Large intestine (tissue), 3 donors: ENCODE results near the gene PHACTR1. TPM values are rescaled to one million over a fixed set of nuclear protein-coding genes. Genes with fewer than 3 reads are reported as not detected.

Source experiments
- DNase-seq, 2 donors: peaks; one replicate each; pipeline versions ENCODE4 v3.0.0 to v3.0.0-alpha.2; 2013
- H3K27ac ChIP-seq: one replicate; pipeline ENCODE4 v1.5.1; 2013; ENCODE audit warnings: low read length
- H3K27me3 ChIP-seq: 2 replicates; pipeline ENCODE4 v1.6.1; 2013; ENCODE audit warnings: low read length; ENCODE audit not compliant: control insufficient read depth, insufficient read depth
- H3K36me3 ChIP-seq: 2 replicates; pipeline ENCODE4 v1.6.1; 2013; ENCODE audit warnings: low read length; ENCODE audit not compliant: control insufficient read depth, insufficient read depth
- H3K4me1 ChIP-seq: one replicate; pipeline ENCODE4 v1.6.1; 2013; ENCODE audit warnings: low read length; ENCODE audit not compliant: control insufficient read depth, insufficient read depth
- H3K4me3 ChIP-seq: one replicate; pipeline ENCODE4 v1.5.1; 2013; ENCODE audit warnings: low read length
- H3K9me3 ChIP-seq: one replicate; pipeline ENCODE4 v1.6.1; 2013; ENCODE audit warnings: mild to moderate bottlenecking, low read depth, low read length, moderate library complexity; ENCODE audit not compliant: control insufficient read depth
- WGBS: methylation state at CpG from one replicate; pipeline ENCODE4 v1.1.5; 2013; ENCODE audit warnings: low lambda C conversion rate; ENCODE audit not compliant: insufficient coverage; 5-methylcytosine and 5-hydroxymethylcytosine counted together
- polyA plus RNA-seq: library from polyadenylated mRNA; unstranded; fragments of 120-200 nt; gene quantifications from one replicate; pipeline ENCODE4 v1.2.1, GENCODE V29; 2013

The PHACTR1 gene
- polyA plus RNA-seq, 1 donor, result 5.5 TPM

DNA sequence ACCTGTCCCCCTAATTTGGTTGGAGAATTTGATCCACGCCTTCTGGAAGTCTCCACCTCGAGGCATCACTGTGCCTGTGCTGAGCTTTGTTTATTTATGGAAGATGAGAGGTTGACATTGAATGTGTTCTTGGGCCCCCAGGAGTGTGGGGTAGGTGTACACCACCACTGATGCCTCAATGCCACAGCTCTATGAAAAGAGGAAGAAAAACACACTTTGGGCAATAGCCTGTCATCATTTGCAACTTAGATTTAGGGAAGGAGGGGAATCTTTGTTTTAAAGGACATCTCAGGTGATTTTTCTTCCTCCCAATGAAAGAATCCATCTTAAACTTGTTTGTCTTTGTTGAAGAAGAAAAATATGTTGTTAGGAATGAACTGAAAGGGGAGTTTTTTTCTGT is 569.1 kb downstream of the PHACTR1 start:
- peaks cover 8% of the 10 kb centered on the region for H3K36me3 ChIP-seq
- no peak overlapping the region for H3K4me3 ChIP-seq
- DNase-seq, result no peak
- peaks cover 12% of the 10 kb centered on the region for H3K4me1 ChIP-seq
- no peaks in the 10 kb centered on the region for H3K27me3 ChIP-seq
- H3K27ac ChIP-seq, result no peak overlapping the region
- WGBS, result no CpG with 5 or more reads among the region's 2 CpGs
- peaks cover 25% of the 10 kb centered on the region for H3K9me3 ChIP-seq

DNA sequence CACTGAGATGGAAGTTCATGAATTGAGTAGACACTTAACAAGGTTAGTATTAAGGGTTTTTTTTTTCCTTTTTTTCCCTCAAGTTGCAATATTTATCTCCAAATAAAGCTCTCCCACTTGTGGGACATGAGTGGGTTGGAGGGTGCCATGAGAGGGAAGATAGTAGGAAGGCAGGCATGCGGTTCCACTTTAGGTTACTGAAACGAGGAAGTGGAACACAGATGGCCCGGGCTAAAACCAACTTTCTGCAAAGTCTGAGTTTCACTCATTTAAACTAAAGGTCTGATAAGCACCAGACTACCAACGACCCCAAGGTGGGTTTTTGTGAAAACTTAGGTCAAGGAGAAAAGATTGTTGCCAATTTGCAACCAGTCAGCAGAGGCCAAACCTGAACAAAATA is 569.6 kb downstream of the PHACTR1 start:
- Histone ChIP-seq H3K27ac (no peak overlapping the region), H3K36me3 (peaks cover 8% of the 10 kb centered on the region), H3K27me3 (no peaks in the 10 kb centered on the region), H3K4me1 (peaks cover 15% of the 10 kb centered on the region), H3K4me3 (no peak overlapping the region), H3K9me3 (peaks cover 25% of the 10 kb centered on the region)
- 80% methylated on average over 2 of the region's 4 CpGs for WGBS
- DNase-seq, result no peak

DNA sequence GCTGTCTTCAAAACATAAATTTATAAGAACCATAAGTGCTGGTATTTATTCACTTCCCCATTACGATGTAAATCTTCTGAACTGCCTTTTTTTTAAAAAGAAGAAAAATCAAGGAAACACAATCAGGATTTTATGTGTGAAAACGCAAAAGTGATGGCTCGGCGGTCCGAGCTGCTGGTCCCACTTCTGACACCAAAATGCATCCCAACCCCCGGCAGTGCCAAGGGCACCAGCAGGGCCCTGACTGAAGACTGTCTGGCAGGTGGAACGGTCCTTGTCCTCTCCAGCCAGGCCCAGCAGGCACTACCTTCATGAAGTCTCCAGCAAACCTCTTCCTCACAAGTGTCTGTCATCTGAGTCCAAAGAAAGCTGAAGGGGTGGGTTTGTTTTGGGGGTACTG is 570.5 kb downstream of the PHACTR1 start:
- Histone ChIP-seq H3K27me3 (no peaks in the 10 kb centered on the region), H3K9me3 (peaks cover 25% of the 10 kb centered on the region), H3K27ac (no peak overlapping the region), H3K36me3 (peaks cover 8% of the 10 kb centered on the region), H3K4me3 (no peak overlapping the region), H3K4me1 (peaks cover 15% of the 10 kb centered on the region)
- no peak for DNase-seq
- no CpG with 5 or more reads among the region's 7 CpGs for WGBS

DNA sequence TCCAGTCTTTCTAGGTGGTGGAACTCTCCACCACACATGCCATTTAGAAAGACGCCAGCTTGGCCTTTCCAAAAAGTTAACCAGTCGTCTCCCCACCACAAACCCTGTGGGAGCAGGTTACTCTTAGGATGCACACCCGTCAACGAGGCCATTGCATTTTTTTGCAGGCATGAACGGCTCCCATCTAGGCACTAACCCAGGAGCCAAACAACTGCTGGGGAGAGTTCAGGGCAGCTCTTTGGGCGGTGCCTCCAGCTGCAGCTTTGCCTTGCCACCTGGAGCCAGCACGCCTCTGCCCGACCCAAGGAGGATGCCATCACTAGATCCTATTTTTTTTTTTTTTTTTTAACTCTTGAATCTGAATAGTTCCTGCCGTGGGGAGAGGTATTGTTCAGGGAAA is 571.9 kb downstream of the PHACTR1 start:
- Histone ChIP-seq H3K4me3 (no peak overlapping the region), H3K27ac (no peak overlapping the region), H3K9me3 (peaks cover 25% of the 10 kb centered on the region), H3K36me3 (peaks cover 19% of the 10 kb centered on the region), H3K4me1 (peaks cover 15% of the 10 kb centered on the region), H3K27me3 (no peaks in the 10 kb centered on the region)
- WGBS, result no CpG with 5 or more reads among the region's 9 CpGs
- no peak for DNase-seq

DNA sequence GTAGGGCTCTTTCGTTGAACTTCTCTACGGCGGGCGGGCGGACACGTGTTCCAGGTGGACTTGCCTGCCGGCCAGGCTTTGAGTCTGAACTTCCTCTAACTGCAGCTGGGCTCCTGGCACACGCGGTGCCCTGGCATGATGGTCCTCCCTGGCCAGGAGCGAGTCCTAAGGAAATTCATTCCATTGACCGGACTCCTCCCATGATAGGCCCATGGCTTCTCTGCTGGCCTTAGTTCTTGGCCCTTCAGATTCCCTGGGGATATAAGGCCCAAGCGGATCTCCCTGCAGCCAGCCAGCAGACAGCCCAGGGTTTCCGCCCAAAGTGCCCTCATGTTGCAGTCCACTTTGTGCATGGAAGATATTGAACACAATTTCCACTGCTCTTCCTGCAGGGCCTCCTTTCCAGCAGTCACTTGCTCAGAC is 572.4 kb downstream of the PHACTR1 start:
- Histone ChIP-seq H3K27me3 (no peaks in the 10 kb centered on the region), H3K9me3 (peaks cover 25% of the 10 kb centered on the region), H3K4me3 (no peak overlapping the region), H3K4me1 (peaks cover 15% of the 10 kb centered on the region), H3K27ac (peak overlapping the region; percentile 19), H3K36me3 (peaks cover 23% of the 10 kb centered on the region)
- WGBS, result no CpG with 5 or more reads among the region's 13 CpGs
- DNase-seq, result no peak

DNA sequence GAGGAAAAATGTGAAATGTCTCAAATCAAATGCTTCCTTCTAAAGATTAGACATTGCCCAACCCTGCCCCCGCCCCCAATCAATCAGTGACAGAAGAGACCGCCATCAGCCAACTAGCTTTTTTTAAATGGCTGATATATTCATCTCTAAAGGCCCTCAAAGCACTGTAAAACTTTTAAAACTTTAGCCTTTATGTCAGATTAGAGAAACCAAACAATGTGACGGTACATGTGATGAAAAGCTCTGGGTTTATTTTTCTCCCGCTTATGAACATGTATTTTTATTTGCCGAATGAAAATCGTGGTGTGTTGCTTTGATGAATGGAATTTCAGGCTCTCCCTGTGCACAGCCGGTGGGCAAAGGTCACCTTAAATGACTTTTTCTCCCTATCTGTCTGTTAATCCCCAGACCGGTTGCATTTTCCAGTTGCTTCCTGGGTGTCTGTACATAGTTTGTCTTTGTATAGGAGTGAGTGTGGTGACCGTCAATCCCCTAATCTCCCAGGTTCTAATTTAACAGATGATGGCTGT is 573.3 kb downstream of the PHACTR1 start:
- Histone ChIP-seq H3K9me3 (peaks cover 25% of the 10 kb centered on the region), H3K4me3 (no peak overlapping the region), H3K27me3 (no peaks in the 10 kb centered on the region), H3K27ac (peak overlapping the region; percentile 19), H3K4me1 (peaks cover 15% of the 10 kb centered on the region), H3K36me3 (peaks cover 32% of the 10 kb centered on the region)
- WGBS, result 13% methylated on average over 3 of the region's 9 CpGs
- peak; percentile 75 to 92 for DNase-seq

DNA sequence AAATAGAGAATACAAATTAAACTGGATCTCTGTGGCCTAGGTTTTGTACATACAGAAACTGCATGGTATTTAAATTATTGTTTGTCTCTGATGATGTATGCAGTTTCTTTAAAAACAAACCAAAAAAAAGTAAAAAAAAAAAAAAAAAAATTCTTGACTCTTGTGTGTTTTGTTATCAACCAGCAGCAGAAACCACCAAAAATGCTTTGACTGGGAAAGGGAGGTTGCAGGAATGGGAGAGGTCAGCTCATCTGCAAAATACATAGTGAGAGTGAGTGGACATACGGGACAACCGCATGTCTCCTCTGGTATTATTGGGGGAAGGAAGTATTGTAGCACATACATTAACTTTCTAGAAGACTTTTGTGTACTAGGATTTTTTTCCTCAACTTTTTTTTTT is 573.8 kb downstream of the PHACTR1 start:
- Histone ChIP-seq H3K27ac (peak overlapping the region; percentile 19), H3K4me3 (no peak overlapping the region), H3K36me3 (peaks cover 36% of the 10 kb centered on the region), H3K9me3 (peaks cover 25% of the 10 kb centered on the region), H3K27me3 (no peaks in the 10 kb centered on the region), H3K4me1 (peaks cover 15% of the 10 kb centered on the region)
- no CpG with 5 or more reads among the region's 2 CpGs for WGBS
- DNase-seq, result no peak

DNA sequence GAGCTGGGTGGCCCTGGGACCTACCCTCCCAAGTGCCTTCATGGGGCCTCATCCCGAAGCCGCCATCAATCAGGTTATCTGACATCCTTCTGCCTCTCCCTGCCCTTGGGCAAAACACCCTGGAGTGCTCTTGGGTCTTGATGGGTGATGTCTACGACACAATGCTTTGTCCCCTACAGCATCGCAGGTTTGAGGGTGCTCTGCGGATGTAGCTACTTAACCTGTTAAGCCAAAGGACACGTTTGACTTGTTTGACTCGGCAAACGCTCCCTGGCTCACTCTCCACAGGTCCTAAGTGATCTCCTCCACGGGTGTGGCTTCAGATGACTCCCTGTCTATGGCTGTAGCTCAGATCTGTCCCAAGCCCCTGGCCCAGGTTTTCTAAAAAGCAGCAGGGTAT is 576.2 kb downstream of the PHACTR1 start:
- peaks cover 15% of the 10 kb centered on the region for H3K4me1 ChIP-seq
- H3K4me3 ChIP-seq, result no peak overlapping the region
- no CpG with 5 or more reads among the region's 9 CpGs for WGBS
- peaks cover 12% of the 10 kb centered on the region for H3K9me3 ChIP-seq
- peaks cover 50% of the 10 kb centered on the region for H3K36me3 ChIP-seq
- DNase-seq, result no peak
- H3K27me3 ChIP-seq, result no peaks in the 10 kb centered on the region
- no peak overlapping the region for H3K27ac ChIP-seq

DNA sequence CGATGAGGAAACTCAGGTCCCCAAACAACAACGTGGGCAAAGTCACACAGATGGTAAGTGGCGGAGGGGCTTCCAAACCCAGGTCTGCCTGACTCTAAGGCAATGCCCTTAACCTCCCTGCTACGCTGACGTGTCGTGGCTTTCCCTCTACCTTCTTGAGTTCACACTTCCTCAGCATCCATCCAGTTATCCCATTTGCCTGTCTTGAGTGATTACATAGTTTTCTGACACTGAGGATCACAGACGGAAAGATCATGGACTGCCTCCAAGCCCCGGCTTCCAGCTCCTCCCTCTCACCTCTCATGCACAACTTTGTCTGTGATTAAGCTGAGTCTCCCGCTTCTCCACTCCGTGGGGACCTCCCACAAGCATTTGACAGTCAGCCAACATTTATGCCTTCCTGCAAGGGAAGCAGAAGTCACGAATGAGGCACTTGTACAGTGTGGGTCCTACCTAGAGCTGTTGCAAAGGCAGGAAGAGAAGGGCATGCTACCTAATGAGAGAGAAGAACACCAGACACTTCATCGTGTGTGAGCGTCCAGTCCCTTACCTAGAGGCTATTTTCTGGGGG is 578.0 kb downstream of the PHACTR1 start:
- no peaks in the 10 kb centered on the region for H3K27me3 ChIP-seq
- H3K27ac ChIP-seq, result no peak overlapping the region
- no peaks in the 10 kb centered on the region for H3K9me3 ChIP-seq
- peaks cover 54% of the 10 kb centered on the region for H3K36me3 ChIP-seq
- DNase-seq, result no peak
- no peak overlapping the region for H3K4me3 ChIP-seq
- 60% methylated on average over 1 of the region's 13 CpGs for WGBS
- H3K4me1 ChIP-seq, result peaks cover 9% of the 10 kb centered on the region

DNA sequence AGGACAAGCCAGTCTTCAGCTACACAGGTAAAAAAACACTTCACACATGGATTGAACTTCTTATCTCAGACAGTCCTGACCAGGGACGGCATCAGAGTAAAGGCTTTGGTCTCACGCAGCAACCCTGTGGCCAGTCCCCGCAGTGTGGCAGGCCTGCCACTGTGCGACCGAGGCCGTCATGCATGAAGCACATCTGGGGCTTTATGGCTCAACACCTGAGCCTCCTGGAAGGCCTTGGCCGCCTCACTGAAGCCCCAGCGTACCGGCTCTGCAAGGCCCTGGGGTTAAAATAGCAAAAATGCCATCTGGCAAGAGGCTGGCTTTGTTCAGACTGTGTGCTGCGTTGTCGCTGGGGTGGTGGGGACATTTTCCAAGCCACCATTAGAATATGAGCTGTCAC is 579.0 kb downstream of the PHACTR1 start:
- WGBS, result no CpG with 5 or more reads among the region's 11 CpGs
- Histone ChIP-seq H3K27ac (no peak overlapping the region), H3K27me3 (no peaks in the 10 kb centered on the region), H3K36me3 (peaks cover 63% of the 10 kb centered on the region), H3K9me3 (no peaks in the 10 kb centered on the region), H3K4me3 (no peak overlapping the region), H3K4me1 (peaks cover 4% of the 10 kb centered on the region)
- DNase-seq, result no peak

DNA sequence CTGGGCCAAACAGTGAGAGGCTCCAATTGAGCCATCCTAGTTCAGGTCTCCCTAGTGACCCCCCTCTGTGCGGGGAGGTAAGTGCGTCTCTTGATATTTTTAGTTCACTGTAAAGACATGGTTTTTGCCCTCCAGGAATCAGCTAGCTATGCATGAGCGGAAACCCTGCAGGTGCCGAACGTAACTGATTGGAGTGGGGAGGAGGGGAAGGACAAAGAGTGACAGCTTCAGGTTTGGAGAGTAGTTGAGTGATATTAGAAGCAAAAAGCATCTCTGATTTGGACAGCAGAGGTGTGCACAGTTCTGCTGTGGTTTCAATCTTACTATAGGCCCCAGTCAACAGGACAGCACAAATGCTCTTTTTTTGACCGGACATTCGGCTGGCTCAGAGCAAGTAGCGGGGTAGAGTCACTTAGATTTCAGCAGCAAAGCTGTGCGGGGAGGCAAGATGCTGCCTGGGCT is 580.0 kb downstream of the PHACTR1 start:
- WGBS, result no CpG with 5 or more reads among the region's 9 CpGs
- Histone ChIP-seq H3K9me3 (no peaks in the 10 kb centered on the region), H3K4me3 (no peak overlapping the region), H3K4me1 (no peaks in the 10 kb centered on the region), H3K27me3 (no peaks in the 10 kb centered on the region), H3K36me3 (peaks cover 71% of the 10 kb centered on the region), H3K27ac (no peak overlapping the region)
- no peak for DNase-seq
